GM21576 (cell line): ENCODE data around the gene SLC22A13.
"Not testable (repeated sequence)": the region's sequence is repeated elsewhere in the genome, so short reads cannot be mapped to it uniquely, and the experiment has no call there.

Experiments used
- ATAC-seq: cut with Tn5 transposase; IDR thresholded peaks from one replicate; pipeline ENCODE4 v1.9.1; 2021; ENCODE audit warnings: mild to moderate bottlenecking, moderate library complexity; ENCODE audit not compliant: unreplicated experiment

Gene SLC22A13

DNA sequence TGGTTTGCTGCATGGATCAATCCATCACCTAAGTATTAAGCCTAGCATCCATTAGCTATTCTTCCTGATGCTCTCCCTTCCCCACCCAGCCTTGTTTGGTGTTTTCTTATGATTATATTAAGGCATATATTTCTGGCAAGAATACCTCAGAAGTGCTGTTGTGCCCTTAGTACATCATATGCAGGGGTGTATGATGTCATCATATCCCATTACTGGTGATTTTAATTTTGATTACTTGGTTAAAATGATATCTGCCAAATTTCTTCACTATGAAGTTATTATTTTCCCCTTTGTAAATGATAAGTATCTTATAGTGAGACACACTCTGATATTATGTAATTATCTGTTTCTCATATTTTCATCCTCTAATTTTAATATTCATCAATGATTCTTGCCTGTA lies 31.9 kb downstream of the SLC22A13 start:
- no peak for ATAC-seq

DNA sequence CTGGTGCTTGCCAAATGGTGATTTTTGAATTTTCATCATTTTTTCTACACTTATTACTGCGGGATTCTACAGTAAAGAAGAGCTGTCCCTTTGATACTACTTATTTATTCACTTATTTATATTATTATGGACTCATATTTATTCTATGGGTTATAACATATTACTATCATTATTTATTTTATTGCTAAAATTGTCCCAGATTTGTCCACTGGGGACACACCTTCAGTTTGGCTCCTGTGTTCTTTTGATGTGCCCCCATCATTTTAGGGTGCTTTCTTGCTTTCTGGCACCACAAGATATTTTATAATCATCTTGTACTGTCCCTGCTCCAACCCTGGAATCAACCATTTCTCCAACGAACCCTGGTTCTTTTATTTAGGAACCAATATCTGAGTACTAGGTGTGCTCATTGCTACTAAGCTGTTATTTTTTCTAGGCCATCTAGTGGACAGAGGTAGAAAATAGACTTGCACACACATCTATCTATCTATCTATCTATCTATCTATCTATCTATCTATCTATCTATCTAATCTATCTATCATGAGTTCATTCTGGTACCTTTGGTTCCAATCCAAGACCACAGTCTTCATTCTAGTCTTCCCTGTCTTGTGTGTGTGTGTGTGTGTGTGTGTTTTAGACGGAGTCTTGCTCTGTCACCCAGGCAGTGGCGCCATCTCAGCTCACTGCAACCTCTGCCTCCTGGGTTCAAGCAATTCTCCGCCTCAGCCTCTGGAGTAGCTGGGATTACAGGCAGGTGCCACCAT lies 32.5 kb downstream of the SLC22A13 start:
- no peak for ATAC-seq

DNA sequence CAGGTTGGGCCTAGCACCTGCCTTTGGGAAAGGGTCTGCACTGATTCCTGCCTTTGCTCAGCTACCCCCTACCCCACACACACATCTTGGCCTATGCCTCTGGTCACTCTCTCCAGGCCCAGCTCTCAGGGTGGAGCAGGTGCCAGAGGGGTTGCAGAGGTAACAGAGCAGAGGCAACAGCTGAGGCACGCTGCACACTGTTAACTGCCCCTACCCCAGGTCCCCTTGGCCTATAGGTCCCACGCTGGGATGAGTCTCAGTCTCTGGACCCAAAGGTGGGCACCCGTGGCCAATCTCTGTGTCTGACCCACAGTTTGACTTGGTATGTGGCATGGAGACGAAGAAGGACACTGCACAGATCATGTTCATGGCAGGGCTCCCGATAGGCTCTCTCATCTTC lies 41.3 kb downstream of the SLC22A13 start:
- no peak for ATAC-seq

DNA sequence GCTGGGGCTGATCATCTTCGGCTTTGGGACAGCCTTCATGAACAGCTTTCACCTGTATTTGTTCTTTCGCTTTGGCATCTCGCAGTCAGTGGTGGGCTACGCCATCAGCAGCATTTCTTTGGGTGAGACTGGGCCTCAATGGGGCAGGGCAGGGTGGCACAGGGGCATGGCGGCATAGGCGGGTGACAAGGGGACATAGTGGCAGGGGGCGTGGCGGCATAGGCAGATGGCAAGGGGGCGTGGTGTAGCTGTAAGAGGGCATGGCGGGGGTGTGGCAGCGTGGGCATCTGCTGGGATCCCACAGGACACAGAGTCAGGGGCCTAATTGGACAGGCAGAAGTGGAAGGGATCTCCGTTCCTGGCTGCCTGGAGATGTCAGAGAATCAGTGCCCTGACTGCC lies 42.0 kb downstream of the SLC22A13 start:
- no peak for ATAC-seq

DNA sequence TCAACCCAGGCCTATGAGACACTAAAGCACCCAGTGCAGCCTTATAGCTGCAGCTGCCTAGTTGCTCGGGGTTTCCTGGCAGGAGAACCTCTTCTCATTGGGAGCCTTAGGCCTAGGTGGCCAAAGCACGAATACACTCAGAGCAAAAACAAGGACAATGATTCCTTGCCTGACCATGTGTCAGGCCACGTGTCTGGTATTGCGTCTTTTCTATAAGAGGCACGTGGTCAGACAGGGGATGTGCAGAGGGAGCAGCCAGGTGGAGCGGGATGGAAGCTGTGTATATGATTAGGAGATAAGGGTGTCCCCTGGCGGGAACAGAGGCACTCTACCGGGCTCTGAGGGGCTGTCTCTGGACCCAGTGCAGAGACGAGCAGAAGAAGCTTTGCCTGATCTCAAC lies 42.8 kb downstream of the SLC22A13 start:
- ATAC-seq = no peak

DNA sequence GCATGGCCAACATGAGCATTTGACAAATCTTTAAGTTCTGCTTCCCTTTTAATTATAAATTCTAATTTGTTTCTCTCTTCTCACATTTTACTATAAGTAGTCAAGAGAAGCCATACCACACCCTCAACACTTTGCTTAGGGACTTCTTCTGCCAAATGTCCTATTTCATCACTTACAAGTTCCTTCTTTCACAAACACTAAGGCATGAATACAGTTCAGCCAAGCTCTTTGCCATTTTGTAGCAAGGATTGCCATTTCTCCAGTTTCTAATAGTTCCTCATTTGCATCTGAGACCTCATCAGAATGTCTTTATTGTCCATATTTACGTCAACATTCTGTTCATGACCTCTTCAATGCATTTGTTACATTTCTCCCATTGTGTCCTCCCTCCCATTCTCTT lies 45.9 kb downstream of the SLC22A13 start:
- ATAC-seq = no peak

DNA sequence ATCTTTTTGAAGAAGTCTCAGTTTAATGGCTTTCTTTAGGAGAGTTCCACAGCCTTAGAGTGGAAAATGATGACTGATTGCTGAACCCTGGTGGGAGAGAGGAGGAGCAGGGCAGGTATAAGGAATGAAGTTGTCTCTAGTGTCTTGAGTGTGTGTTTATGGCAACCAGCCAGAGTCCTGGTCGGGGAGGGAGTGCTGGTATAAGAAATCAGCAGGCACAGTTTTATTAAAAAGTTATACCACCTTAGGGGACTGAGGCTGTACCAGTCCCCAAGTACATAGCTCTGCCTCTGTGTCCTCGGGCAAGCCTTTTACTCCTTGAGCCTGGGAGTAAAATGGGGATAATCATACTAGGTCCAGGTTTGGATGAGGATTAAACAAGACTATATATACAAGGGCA lies 46.3 kb downstream of the SLC22A13 start:
- no peak for ATAC-seq

DNA sequence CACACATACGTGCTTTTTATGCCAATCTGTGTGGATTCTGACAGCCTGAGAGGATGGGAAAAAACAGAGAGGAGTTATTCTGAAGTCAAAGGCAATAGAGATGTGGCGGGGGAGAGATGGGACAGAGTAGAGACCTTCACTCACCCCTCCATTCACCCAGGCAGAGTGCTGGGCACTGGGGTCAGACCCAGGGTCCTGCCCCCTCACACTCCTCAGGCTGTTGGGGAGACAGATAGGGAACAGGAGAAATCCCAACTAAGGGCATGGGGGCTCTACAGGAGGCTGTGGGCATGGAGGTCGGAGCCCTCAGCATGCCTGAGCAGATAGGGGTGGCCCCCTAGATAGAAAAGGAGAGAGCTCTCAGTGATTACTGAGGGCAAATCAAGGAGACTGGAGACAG lies 46.7 kb downstream of the SLC22A13 start:
- ATAC-seq = no peak

DNA sequence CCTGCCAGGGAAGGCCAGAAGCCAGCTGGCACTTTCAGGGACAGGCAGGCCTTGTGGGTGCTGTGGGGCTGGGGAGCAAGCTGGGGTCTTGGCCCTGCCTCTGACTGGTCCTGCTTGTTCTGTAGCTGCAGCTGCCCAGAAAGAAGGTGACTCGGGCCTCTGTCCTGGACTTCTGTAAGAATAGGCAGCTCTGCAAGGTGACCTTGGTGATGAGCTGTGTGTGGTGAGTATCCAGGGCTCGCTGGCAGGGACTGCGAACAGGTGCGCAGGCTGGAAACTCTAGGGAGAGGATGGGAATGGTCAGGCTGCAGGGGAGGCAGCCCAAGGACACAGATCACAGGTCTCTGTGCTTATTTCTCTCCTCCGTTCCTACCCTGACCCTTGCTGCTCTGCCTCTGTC lies 47.7 kb downstream of the SLC22A13 start:
- no peak for ATAC-seq

DNA sequence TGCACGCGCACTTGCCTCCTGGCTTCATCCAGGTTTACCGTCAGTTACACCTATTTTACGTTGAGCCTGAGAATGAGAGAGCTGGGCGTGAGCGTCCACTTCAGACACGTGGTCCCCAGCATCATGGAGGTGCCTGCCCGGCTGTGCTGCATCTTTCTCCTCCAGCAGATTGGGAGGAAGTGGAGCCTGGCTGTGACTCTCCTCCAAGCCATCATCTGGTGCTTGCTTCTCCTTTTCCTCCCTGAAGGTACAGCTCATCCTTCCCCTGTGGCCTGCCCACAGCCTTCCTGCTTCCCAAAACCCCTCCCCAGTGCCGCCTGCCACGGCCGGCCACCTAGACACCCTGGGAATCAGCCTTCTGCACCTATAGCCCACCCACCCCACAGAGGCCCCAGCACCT lies 48.1 kb downstream of the SLC22A13 start:
- ATAC-seq = no peak

DNA sequence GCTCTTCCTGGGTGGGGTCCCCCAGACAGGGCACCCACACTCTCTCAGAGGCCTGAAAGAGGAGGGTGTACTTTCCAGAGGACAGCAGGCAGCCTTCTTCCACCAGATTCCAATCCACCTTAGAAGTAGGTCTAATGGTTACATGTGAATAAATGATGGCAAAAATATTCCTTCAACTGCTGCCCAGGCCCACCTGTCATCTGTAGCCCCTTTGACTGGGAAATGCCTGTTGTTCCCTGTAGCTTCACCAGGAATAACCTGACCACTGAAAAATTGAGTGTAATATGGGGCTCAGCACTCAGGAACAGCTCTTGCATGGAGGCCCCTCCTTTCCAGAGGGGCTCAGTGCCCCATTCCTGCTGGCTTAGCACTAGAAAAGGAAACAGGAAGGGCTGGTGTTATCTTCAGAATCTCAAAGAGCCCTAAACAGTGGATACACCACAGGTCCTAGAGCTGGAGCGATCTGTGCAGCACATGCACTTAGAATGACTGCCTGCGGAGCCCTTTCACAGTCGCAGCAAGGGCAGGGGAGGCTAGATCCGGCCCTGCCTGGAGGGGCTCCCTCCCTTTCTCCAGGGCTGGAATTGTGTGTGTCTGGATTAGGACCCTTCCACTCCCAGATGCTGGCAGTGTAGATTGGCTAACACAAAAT lies 48.6 kb downstream of the SLC22A13 start:
- ATAC-seq = no peak

DNA sequence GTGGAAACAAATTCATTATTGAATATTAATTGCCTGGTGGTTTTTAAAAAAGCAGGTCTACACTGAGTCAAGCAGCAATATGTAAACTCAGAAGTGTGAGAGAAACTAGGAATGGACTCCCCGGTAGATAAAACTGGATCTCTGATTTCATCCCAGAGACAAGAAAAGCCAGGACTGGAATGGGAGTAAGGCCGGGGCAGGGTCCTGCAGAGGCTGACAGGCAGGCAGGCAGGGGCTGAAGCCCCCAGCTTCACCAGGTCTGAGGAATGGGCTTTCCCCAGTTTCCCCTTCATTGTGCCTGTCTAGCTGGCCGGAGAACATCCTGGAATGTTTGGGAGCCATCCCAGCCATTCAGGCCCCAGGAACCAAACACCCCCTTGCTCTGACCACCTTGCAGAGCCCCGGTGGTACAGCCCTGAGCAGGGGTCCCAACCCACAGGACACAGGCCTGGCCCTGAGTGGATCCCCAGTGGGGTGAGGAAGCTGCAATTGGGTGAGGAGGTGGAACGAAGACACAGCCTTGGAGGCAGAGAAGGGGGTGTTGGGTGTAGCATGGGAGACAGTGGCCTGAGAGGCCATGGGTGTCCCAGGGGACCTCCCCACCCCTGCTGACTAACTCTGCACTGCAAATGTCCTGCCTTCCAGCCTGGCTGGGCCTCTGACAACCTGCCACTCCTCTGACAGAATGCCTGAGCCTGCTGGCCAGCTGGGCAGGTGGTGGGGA lies 49.3 kb downstream of the SLC22A13 start:
- ATAC-seq = no peak

DNA sequence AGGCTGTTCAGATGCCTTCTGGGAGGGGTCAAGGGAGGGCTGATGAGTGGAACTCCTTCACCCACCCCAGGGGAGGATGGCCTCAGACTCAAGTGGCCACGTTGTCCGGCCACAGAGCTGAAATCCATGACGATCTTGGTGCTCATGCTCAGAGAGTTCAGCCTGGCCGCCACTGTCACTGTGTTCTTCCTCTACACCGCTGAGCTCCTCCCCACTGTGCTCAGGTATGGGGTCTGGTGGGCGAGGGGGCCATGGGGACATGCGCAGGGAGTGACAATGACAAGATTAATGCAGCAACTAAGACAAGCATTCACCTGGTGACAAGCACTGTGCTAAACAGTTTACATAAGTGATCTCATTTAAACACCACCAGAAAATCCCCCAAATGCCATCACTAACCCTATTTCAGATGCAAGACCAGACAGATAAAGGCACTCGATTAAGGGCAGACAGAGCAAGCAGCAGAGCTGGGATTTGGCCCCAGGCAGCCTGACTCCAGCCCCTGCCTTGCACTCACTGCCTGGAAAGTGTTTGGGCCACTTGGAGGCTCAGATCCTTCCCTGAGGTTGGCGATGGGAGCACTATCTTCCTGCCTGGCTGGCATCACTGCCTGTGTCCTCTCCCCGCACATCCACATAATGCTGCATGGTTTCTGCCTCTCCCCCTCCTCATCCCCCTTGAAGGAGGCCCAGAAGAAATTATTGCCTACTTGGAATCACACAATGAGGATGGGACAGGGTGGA lies 50.0 kb downstream of the SLC22A13 start:
- no peak for ATAC-seq

DNA sequence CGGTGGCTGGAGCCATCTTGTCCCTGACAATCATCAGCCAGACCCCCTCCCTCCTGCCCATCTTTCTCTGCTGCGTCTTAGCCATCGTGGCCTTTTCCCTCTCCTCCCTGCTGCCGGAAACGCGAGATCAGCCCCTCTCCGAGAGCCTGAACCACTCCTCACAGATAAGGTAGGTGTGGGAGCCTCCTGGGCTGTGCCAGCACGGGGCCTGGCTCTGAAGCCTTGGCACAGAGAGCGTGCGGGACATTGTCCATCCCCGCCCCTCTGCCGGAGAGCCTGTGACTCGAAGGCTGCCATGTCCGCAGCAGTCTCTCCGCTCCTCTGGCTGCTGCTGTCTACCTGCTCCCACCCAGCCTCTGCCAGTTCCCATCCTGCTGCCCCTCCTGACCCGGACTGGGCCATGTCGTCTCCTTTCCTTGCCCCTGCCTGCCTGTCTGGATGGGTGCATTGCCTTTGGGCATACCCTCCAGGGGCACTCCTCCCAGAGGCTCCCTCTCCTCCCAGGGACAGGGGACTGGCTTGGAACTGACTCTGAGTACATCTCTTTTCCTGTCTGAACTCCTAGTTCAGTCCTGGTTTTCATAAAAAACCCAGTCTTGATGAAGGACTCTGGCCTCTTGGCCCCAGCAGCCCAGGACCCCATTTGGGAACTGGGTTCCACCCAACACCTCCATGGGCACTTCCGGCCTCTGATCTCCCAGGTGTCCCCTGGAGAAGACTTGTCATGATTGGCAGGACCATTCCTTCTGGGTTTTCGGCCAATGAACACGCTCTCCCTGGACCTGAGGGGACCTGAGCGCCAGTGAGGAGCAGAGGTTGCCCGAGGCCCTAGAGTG lies 51.0 kb downstream of the SLC22A13 start:
- ATAC-seq = no peak

DNA sequence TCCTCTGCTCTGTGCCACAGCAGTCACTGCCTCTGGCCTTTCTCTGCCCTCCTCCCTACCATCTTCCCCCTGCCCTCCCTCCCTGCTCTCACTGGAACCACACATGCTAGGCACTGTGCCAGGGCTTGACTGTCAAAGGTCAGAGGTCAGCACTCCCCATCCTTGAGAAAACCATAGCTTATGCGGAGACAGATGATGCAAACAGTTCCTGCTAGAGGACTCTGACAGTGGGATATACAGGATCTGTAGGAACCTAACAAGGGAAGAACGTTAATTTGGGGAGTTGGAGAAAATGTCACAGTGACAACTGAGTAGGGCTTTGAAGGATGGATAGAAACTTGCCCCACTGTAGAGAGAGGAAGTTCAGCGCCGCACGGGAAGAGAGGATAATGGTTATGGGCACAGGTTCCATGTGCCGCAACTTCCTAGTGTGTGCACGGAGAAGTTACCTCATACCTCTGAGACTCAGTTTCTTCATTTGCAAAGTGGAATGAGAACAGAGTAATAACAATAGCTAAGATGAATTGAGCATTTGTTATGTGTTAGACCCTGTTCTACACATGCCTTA lies 51.7 kb downstream of the SLC22A13 start:
- no peak for ATAC-seq

DNA sequence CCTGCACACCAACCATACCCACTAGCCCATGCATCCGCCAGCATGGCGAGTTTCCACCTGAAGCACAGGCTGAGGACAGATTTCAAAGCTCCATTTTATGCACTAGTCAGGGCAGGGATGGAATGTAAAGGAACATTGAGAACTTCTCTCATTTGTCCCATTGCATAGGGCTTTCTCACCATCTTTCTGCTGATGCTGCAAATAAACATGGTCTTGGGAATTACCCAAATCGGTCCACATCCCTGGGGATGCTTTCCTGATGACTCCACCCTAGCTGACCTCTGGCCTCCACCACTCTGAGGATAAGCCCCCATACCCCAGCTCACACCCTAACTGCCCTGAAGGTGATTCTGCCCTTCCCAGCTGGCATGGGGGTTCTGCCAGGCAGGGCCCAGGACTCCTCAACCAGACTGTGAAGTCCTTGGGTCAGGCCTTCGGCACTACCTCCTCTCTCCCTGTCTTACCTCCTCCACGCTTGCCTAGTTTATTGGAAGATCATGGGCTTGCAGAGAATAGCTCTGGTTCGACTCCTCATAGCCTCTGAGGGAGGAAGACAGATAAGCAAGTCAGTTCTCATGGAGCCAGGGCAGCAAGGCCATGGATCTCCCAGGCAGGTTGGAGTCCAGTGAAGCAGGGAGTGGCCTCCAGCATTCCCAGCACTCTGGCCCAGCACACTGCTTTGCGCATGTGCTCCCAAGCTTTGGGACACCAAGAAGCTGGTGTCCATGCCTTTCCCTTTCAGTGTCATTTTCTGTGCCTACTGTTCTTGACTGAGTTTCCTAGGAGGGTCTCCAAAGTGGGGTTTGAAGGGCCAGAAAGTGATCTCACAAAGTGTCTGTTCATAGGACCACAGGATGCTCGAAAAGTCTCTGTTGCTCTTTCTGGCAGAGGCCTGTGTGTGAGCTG lies 53.4 kb downstream of the SLC22A13 start:
- no peak for ATAC-seq

DNA sequence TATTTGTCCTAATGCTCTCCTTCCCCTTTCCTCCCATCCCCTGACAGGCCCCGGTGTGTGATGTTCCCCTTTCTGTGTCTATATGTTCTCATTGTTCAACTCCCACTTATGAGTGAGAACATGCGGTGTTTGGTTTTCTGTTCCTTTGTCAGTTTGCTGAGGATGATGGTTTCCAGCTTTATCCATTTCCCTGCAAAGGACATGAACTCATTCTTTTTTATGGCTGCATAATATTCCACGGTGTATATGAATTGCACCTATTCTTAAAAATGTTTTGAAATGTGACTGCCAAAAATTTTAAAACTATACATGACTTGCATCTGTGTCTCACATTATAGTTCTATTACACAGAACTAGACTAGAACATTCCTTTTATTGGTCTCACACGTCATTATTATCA lies 55.0 kb downstream of the SLC22A13 start:
- not testable (repeated sequence) for ATAC-seq

DNA sequence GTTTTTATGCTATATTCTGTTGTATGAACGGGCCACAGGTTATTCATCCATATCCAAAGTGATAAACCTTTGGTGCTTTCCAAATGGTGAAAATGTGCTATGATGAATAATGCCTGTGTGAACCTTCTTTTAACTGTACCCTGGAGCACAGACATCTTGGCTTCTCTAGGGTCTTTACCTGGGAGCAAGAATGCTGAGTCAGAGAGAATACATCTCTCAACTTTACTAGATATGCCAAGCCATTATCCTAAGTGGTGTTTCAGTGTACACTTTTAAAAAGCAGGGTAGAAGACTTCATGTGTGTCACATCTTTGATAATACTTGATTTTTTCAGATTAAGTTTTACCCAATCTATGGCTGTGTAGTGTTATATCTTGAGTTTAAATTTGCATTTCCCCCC lies 57.4 kb downstream of the SLC22A13 start:
- no peak for ATAC-seq

DNA sequence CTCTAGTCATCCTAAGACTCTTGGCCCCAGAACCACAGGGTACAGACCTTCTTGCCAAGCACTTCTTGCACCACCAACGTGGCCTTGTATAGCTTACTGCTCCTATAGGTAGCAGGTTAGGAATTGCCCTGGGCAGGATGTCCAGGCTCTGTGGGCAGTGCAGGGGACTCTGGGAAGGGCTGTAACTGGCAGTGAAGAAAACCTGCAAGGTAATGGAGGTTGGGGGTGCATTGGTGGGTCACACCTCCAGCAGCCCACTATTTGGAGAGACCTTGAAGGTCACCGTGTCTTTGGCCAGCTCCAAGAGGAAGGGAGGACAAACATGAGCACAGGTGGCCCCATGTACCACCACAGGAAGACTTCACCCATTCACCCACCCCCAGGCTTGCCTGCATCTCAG lies 59.6 kb downstream of the SLC22A13 start:
- no peak for ATAC-seq
